SK-N-SH (cell line): ENCODE results near the gene CLIC1. TPM values are rescaled to one million over a fixed set of nuclear protein-coding genes. Genes with fewer than 3 reads are reported as not detected.

ENCODE experiments used
- CTCF ChIA-PET: fragments of 300-600, 350-600 bp; formaldehyde crosslinking; extraction: SDS; loops from one replicate; lab custom pipeline; 2021; lab: Yijun Ruan, JAX
- POLR2A ChIA-PET: fragments of 350-600 bp; sonication (Branson Sonifier 250); formaldehyde crosslinking; extraction: SDS; loops from one replicate; lab custom pipeline; 2020; ENCODE audit warnings: antibody characterized with exemption, inconsistent platforms; lab: Yijun Ruan, JAX
- DNase-seq: peaks from one replicate; pipeline ENCODE4 v3.0.0; 2012
- H2AFZ ChIP-seq: fragments of 200-600 bp; sonication (generic); 2 replicates; pipeline ENCODE4 v1.8.1; 2016; ENCODE audit warnings: antibody characterized with exemption, mild to moderate bottlenecking, low read depth
- H3F3A ChIP-seq: fragments of 200-600 bp; sonication (generic); replicated peaks from 2 replicates; pipeline ENCODE3; 2016; ENCODE audit warnings: antibody characterized with exemption, mild to moderate bottlenecking; ENCODE audit not compliant: insufficient read depth
- H3K27ac ChIP-seq, 2 experiments: fragments of 200-500 bp in 1 of 2; fragments of 200-600 bp in 1 of 2; sonication (Bioruptor generic) in 1 of 2; sonication (generic), shearing (Covaris generic) in 1 of 2; 2 replicates each; pipeline versions ENCODE4 v1.5.1 to v1.6.1; 2014 to 2016; ENCODE audit warnings: low read depth in 2 of 2, inconsistent platforms in 1 of 2, low read length in 1 of 2, mild to moderate bottlenecking in 1 of 2, mixed read lengths in 1 of 2
- H3K27me3 ChIP-seq: fragments of 200-600 bp; sonication (generic), shearing (Covaris generic); 2 replicates; pipeline ENCODE4 v1.6.1; 2016; ENCODE audit warnings: mixed run types; ENCODE audit not compliant: insufficient read depth
- H3K36me3 ChIP-seq, 2 experiments: fragments of 200-500 bp in 1 of 2; fragments of 200-600 bp in 1 of 2; sonication (Bioruptor generic) in 1 of 2; sonication (generic) in 1 of 2; replicated peaks in 1 of 2; 2 replicates each; pipeline versions ENCODE3 to v1.5.1; 2014 to 2016; ENCODE audit warnings: low read length in 1 of 2, mild to moderate bottlenecking in 1 of 2; ENCODE audit not compliant: insufficient read depth in 2 of 2, control insufficient read depth in 1 of 2
- H3K4me1 ChIP-seq, 2 experiments: fragments of 200-500 bp in 1 of 2; fragments of 200-600 bp in 1 of 2; sonication (Bioruptor generic) in 1 of 2; sonication (generic), shearing (Covaris generic) in 1 of 2; 2 replicates each; pipeline versions ENCODE4 v1.5.1 to v1.6.1; 2014 to 2016; ENCODE audit warnings: low read depth in 1 of 2, low read length in 1 of 2, mixed run types in 1 of 2; ENCODE audit not compliant: insufficient read depth in 2 of 2, control insufficient read depth in 1 of 2
- H3K4me2 ChIP-seq: fragments of 200-600 bp; sonication (generic), shearing (Covaris generic); 2 replicates; pipeline ENCODE4 v1.6.1; 2017; ENCODE audit warnings: mixed run types
- H3K4me3 ChIP-seq, 2 experiments: fragments of 200-500 bp in 1 of 2; fragments of 200-600 bp in 1 of 2; sonication (Bioruptor generic) in 1 of 2; sonication (generic), shearing (Covaris generic) in 1 of 2; 2 replicates each; pipeline versions ENCODE4 v1.5.1 to v1.8.1; 2014 to 2016; ENCODE audit warnings: low read depth in 2 of 2, inconsistent platforms in 1 of 2, low read length in 1 of 2, mild to moderate bottlenecking in 1 of 2, mixed read lengths in 1 of 2, moderate library complexity in 1 of 2
- H3K79me2 ChIP-seq: fragments of 200-600 bp; sonication (generic); 2 replicates; pipeline ENCODE4 v1.8.1; 2017; ENCODE audit warnings: mild to moderate bottlenecking; ENCODE audit not compliant: insufficient read depth
- H3K9ac ChIP-seq: fragments of 200-600 bp; sonication (generic); 2 replicates; pipeline ENCODE4 v1.6.1; 2017; ENCODE audit warnings: mixed run types
- H3K9me2 ChIP-seq: fragments of 200-600 bp; sonication (generic); 2 replicates; pipeline ENCODE4 v1.6.1; 2017; ENCODE audit warnings: mixed run types
- H3K9me3 ChIP-seq: fragments of 200-600 bp; sonication (generic); 2 replicates; pipeline ENCODE4 v1.6.1; 2017; ENCODE audit warnings: mixed run types, mild to moderate bottlenecking, moderate library complexity
- H4K20me1 ChIP-seq: fragments of 200-600 bp; sonication (generic); 2 replicates; pipeline ENCODE4 v1.6.1; 2017; ENCODE audit warnings: mild to moderate bottlenecking, mixed run types; ENCODE audit not compliant: insufficient read depth
- ELF1 ChIP-seq: IDR thresholded peaks from 2 replicates; pipeline ENCODE4 v1.4.0; 2012
- EP300 ChIP-seq, 2 experiments: IDR thresholded peaks; 2 replicates each; pipeline versions ENCODE4 v1.4.0 to v1.6.1; 2012; ENCODE audit warnings: borderline replicate concordance in 1 of 2, low read depth in 1 of 2, low read length in 1 of 2
- FOXJ3 ChIP-seq: sonication (generic); formaldehyde crosslinking; IDR thresholded peaks from 2 replicates; pipeline ENCODE4 v1.5.1; 2020; ENCODE audit warnings: mild to moderate bottlenecking, missing genetic modification reagents
- FOXM1 ChIP-seq: IDR thresholded peaks from 2 replicates; pipeline ENCODE4 v1.4.0; 2012; ENCODE audit warnings: low read depth, mild to moderate bottlenecking
- GABPA ChIP-seq: IDR thresholded peaks from 2 replicates; pipeline ENCODE4 v1.4.0; 2012; ENCODE audit warnings: low read depth, mild to moderate bottlenecking
- IRF3 ChIP-seq: fragments of 150-350 bp; IDR thresholded peaks from 2 replicates; pipeline ENCODE4 v1.6.1; 2016; ENCODE audit warnings: mild to moderate bottlenecking, low read depth, low read length
- MXI1 ChIP-seq: IDR thresholded peaks from 2 replicates; pipeline ENCODE4 v1.6.1; 2012; ENCODE audit warnings: mild to moderate bottlenecking, low read depth, low read length, improper control_type of control experiment
- POLR2AphosphoS5 ChIP-seq: IDR thresholded peaks from 2 replicates; pipeline ENCODE4 v1.6.1; 2012; ENCODE audit warnings: low read depth, low read length
- RCOR1 ChIP-seq: fragments of 150-350 bp; IDR thresholded peaks from 2 replicates; pipeline ENCODE4 v1.6.1; 2017; ENCODE audit warnings: antibody characterized with exemption, low read length
- REST ChIP-seq: IDR thresholded peaks from 2 replicates; pipeline ENCODE4 v1.6.1; 2012; ENCODE audit warnings: mild to moderate bottlenecking, low read depth, low read length, moderate library complexity
- RFX5 ChIP-seq: IDR thresholded peaks from 2 replicates; pipeline ENCODE4 v1.6.1; 2012; ENCODE audit warnings: mild to moderate bottlenecking, improper control_type of control experiment, low read length
- SMC3 ChIP-seq: IDR thresholded peaks from 2 replicates; pipeline ENCODE4 v1.6.1; 2012; ENCODE audit warnings: low read depth, low read length, improper control_type of control experiment
- TCF12 ChIP-seq: IDR thresholded peaks from 2 replicates; pipeline ENCODE4 v1.4.0; 2012
- TEAD4 ChIP-seq: IDR thresholded peaks from 2 replicates; pipeline ENCODE4 v1.4.0; 2012; ENCODE audit warnings: mild to moderate bottlenecking, borderline replicate concordance; ENCODE audit not compliant: insufficient read depth
- YY1 ChIP-seq: IDR thresholded peaks from 2 replicates; pipeline ENCODE4 v1.4.0; 2012; ENCODE audit warnings: low read depth, mild to moderate bottlenecking
- WGBS: methylation state at CpG from one replicate; pipeline ENCODE4 v1.1.6; 2017; ENCODE audit warnings: low lambda C conversion rate; 5-methylcytosine and 5-hydroxymethylcytosine counted together
- polyA plus RNA-seq, 3 experiments: library from polyadenylated mRNA; depleted of rRNA; stranded (reverse); fragments of >200 nt; gene quantifications; 2 replicates each; pipeline ENCODE4 v1.2.3, GENCODE V29; 2012
- TF ChIP-seq, protein P1 (sequence below): IDR thresholded peaks from 2 replicates; pipeline ENCODE4 v1.4.0; 2012; ENCODE audit warnings: low read depth, borderline replicate concordance

The CLIC1 gene
- polyA plus RNA-seq, 1 of the 3 experiments (the other 2 are of a cell fraction), result 520 TPM

GRCh38 chr6:31775633-31776484, 39.5 kb upstream of the CLIC1 start:
- WGBS, result 94% methylated on average over 19 of the region's 32 CpGs
- CTCF ChIA-PET, result interaction anchor here (0.8 to 9.9 kb wide), 4 partner anchors 10 to 54 kb away, joined by 3 to 62 read pairs (median 6); no protein-coding TSS in a partner anchor

GRCh38 chr6:31775184-31775583, 38.9 kb upstream of the CLIC1 start:
- H3K36me3 ChIP-seq, result peaks cover 0 to 15% of the 10 kb centered on the region in 2 experiments
- H3K9me2 ChIP-seq, result no peaks in the 10 kb centered on the region
- H3K27ac ChIP-seq, result no peak overlapping the region
- H3K9ac ChIP-seq, result no peak overlapping the region
- H3F3A ChIP-seq, result peaks cover 3% of the 10 kb centered on the region
- no peaks in the 10 kb centered on the region for H3K79me2 ChIP-seq
- CTCF ChIA-PET, result interaction anchor here (0.8 to 9.9 kb wide), 3 partner anchors 16 to 55 kb away, joined by 3 to 62 read pairs (median 5); no protein-coding TSS in a partner anchor
- H4K20me1 ChIP-seq, result no peaks in the 10 kb centered on the region
- H3K9me3 ChIP-seq, result no peaks in the 10 kb centered on the region
- peaks cover 9 to 10% of the 10 kb centered on the region in 2 experiments; a peak in 2 of 4 replicates for H3K4me1 ChIP-seq
- no peaks in the 10 kb centered on the region for H3K27me3 ChIP-seq
- DNase-seq, result no peak
- H3K4me3 ChIP-seq, result no peak overlapping the region
- POLR2A ChIA-PET, result interaction anchor here (1.2 kb wide), 1 partner anchor 39 kb away, joined by 3 read pairs; the partner anchor contains the start of gene CLIC1
- no peak overlapping the region for H2AFZ ChIP-seq
- 83% methylated on average over 4 of the region's 4 CpGs for WGBS
- TF ChIP-seq MXI1 (no peak), YY1 (no peak), FOXM1 (no peak), EP300 (IDR thresholded peaks at IDR 0.05; ENCODE audit: borderline replicate concordance in 1 of 2, low read depth in 1 of 2, low read length in 1 of 2) (no peak), ELF1 (no peak), RFX5 (no peak), SMC3 (no peak), FOXJ3 (CRISPR knock-in tag) (no peak), GABPA (no peak), REST (no peak), RCOR1 (no peak), TCF12 (no peak), POLR2AphosphoS5 (no peak), TEAD4 (no peak)
- TF ChIP-seq, protein P1, sequence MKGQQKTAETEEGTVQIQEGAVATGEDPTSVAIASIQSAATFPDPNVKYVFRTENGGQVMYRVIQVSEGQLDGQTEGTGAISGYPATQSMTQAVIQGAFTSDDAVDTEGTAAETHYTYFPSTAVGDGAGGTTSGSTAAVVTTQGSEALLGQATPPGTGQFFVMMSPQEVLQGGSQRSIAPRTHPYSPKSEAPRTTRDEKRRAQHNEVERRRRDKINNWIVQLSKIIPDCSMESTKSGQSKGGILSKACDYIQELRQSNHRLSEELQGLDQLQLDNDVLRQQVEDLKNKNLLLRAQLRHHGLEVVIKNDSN, result no peak
- no peak overlapping the region for H3K4me2 ChIP-seq

More at GRCh38 chr6:31775633-31776484, 39.5 kb upstream of the CLIC1 start:
- Histone ChIP-seq H4K20me1 (no peaks in the 10 kb centered on the region), H3K36me3 (peaks cover 0 to 22% of the 10 kb centered on the region in 2 experiments), H3F3A (peaks cover 3% of the 10 kb centered on the region), H3K27me3 (no peaks in the 10 kb centered on the region), H3K4me3 (no peak overlapping the region), H3K4me1 (peaks cover 9 to 10% of the 10 kb centered on the region in 2 experiments; a peak in 2 of 4 replicates), H3K79me2 (no peaks in the 10 kb centered on the region), H2AFZ (no peak overlapping the region), H3K9ac (no peak overlapping the region), H3K9me3 (no peaks in the 10 kb centered on the region), H3K27ac (no peak overlapping the region), H3K4me2 (no peak overlapping the region), H3K9me2 (no peaks in the 10 kb centered on the region)
- DNase-seq, result no peak
- POLR2A ChIA-PET, result interaction anchor here (1.2 kb wide), 1 partner anchor 40 kb away, joined by 3 read pairs; the partner anchor contains the start of gene CLIC1
- no peak for TF ChIP-seq IRF3
